ENCODE measurements around the gene XPNPEP3.

GRCh38 chr22:40976866-40977700 is 120.1 kb downstream of the XPNPEP3 start:
- TF ChIP-seq POLR2AphosphoS5 (IDR thresholded peaks at IDR 0.05; ENCODE audit: borderline replicate concordance, low read depth, low read length) (no peak), EZH2 (IDR thresholded peaks at IDR 0.05) (no peak), FOXP2 (optimal IDR thresholded peaks at IDR 0.05; ENCODE audit: control extremely low read depth, extremely low read length, insufficient read depth) (no peak)
